ENCODE measurements around the gene PAX8. TPM values are rescaled to one million over a fixed set of nuclear protein-coding genes. Genes with fewer than 3 reads are reported as not detected.
"Not testable (repeated sequence)": the region's sequence is repeated elsewhere in the genome, so short reads cannot be mapped to it uniquely, and the experiment has no call there.

Gene PAX8
- total RNA-seq, 2 experiments from 2014 or later = 1.6 to 2.6 TPM

GRCh38 chr2:113309655-113310387 is 31.1 kb upstream of the PAX8 start:
- ChIA-PET POLR2A (no interaction called here), CTCF (ENCODE audit: unreplicated experiment) (no interaction called here)

GRCh38 chr2:113308784-113309183 is 30.1 kb upstream of the PAX8 start:
- H3K27ac ChIP-seq (ENCODE audit: low read depth, low read length, poor library complexity, severe bottlenecking); POLR2A ChIA-PET; BruUV-seq (replicated peaks); H4K20me1 ChIP-seq (ENCODE audit: insufficient read depth, low read length); CTCF ChIA-PET (ENCODE audit: unreplicated experiment); H3K9me3 ChIP-seq (ENCODE audit: low read length); H3K4me3 ChIP-seq (ENCODE audit: low read depth, low read length, poor library complexity, severe bottlenecking); H3K79me2 ChIP-seq (ENCODE audit: insufficient read depth, low read depth, low read length); H2AFZ ChIP-seq (ENCODE audit: low read length); H3K4me2 ChIP-seq (ENCODE audit: low read length); H3K9me2 ChIP-seq (ENCODE audit: insufficient read depth, low read length); DNase-seq (ENCODE audit: low spot score); H3K36me3 ChIP-seq (ENCODE audit: insufficient read depth, low read length); H3K4me1 ChIP-seq (ENCODE audit: insufficient read depth, low read length, poor library complexity, severe bottlenecking); intact Hi-C loops (cut with micrococcal nuclease; ENCODE audit: unreplicated experiment): not testable (repeated sequence)

More at GRCh38 chr2:113309655-113310387, 31.1 kb upstream of the PAX8 start:
- Histone ChIP-seq H3K4me3 (ENCODE audit: low read depth, low read length, poor library complexity, severe bottlenecking) (no peak overlapping the region), H4K20me1 (ENCODE audit: insufficient read depth, low read length) (no peaks in the 10 kb centered on the region), H3K4me2 (ENCODE audit: low read length) (no peak overlapping the region), H3K36me3 (ENCODE audit: insufficient read depth, low read length) (no peaks in the 10 kb centered on the region), H3K27ac (ENCODE audit: low read depth, low read length, poor library complexity, severe bottlenecking) (no peak overlapping the region), H3K4me1 (ENCODE audit: insufficient read depth, low read length, poor library complexity, severe bottlenecking) (no peaks in the 10 kb centered on the region), H3K9me2 (ENCODE audit: insufficient read depth, low read length) (no peaks in the 10 kb centered on the region), H3K79me2 (ENCODE audit: insufficient read depth, low read depth, low read length) (no peaks in the 10 kb centered on the region), H2AFZ (ENCODE audit: low read length) (no peak overlapping the region), H3K9me3 (ENCODE audit: low read length) (no peaks in the 10 kb centered on the region)
- intact Hi-C loops (cut with micrococcal nuclease; ENCODE audit: unreplicated experiment) = no loop called here
- TF ChIP-seq EZH2phosphoT487 (IDR thresholded peaks at IDR 0.05; ENCODE audit: borderline replicate concordance, low read depth, low read length) = no peak
- TF ChIP-seq, protein P1, sequence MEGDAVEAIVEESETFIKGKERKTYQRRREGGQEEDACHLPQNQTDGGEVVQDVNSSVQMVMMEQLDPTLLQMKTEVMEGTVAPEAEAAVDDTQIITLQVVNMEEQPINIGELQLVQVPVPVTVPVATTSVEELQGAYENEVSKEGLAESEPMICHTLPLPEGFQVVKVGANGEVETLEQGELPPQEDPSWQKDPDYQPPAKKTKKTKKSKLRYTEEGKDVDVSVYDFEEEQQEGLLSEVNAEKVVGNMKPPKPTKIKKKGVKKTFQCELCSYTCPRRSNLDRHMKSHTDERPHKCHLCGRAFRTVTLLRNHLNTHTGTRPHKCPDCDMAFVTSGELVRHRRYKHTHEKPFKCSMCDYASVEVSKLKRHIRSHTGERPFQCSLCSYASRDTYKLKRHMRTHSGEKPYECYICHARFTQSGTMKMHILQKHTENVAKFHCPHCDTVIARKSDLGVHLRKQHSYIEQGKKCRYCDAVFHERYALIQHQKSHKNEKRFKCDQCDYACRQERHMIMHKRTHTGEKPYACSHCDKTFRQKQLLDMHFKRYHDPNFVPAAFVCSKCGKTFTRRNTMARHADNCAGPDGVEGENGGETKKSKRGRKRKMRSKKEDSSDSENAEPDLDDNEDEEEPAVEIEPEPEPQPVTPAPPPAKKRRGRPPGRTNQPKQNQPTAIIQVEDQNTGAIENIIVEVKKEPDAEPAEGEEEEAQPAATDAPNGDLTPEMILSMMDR (conservative IDR thresholded peaks at IDR 0.05; ENCODE audit: low read length) = no peak
- no TSS peak for BruUV-seq (replicated peaks)
- DNase-seq (ENCODE audit: low spot score) = no peak

GRCh38 chr2:113306207-113306606 is 27.5 kb upstream of the PAX8 start:
- POLR2A ChIA-PET; DNase-seq (ENCODE audit: low spot score); H3K9me2 ChIP-seq (ENCODE audit: insufficient read depth, low read length); H3K4me3 ChIP-seq (ENCODE audit: low read depth, low read length, poor library complexity, severe bottlenecking); H3K27ac ChIP-seq (ENCODE audit: low read depth, low read length, poor library complexity, severe bottlenecking); CTCF ChIA-PET (ENCODE audit: unreplicated experiment); H3K4me1 ChIP-seq (ENCODE audit: insufficient read depth, low read length, poor library complexity, severe bottlenecking); H3K4me2 ChIP-seq (ENCODE audit: low read length); H3K79me2 ChIP-seq (ENCODE audit: insufficient read depth, low read depth, low read length); BruUV-seq (replicated peaks); H3K9me3 ChIP-seq (ENCODE audit: low read length); intact Hi-C loops (cut with micrococcal nuclease; ENCODE audit: unreplicated experiment); H2AFZ ChIP-seq (ENCODE audit: low read length); H3K36me3 ChIP-seq (ENCODE audit: insufficient read depth, low read length); H4K20me1 ChIP-seq (ENCODE audit: insufficient read depth, low read length): not testable (repeated sequence)

DNA sequence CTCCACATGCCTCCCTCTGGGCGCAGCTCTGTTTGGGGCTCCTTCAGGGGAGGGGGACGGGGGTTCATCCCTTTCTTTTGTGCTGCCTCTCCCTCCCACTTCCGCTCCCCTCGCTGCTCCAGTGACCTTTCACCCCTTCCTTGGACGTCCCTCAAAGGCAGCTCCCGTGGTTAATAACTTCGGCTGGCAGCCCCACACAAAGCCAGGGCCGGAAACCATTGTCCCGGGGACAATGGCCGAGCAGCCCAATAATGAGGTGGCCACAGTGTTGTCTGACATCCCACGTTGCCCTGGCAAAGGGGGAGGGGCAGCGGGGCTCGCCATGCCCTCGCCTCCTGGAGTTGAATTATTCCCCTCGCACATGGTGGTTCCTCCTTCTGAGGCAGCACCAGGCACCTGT is 27.0 kb upstream of the PAX8 start:
- CTCF ChIA-PET (ENCODE audit: unreplicated experiment); H3K9me2 ChIP-seq (ENCODE audit: insufficient read depth, low read length); H3K27ac ChIP-seq (ENCODE audit: low read depth, low read length, poor library complexity, severe bottlenecking); DNase-seq (ENCODE audit: low spot score); BruUV-seq (replicated peaks); H3K79me2 ChIP-seq (ENCODE audit: insufficient read depth, low read depth, low read length); H3K4me1 ChIP-seq (ENCODE audit: insufficient read depth, low read length, poor library complexity, severe bottlenecking); H3K4me2 ChIP-seq (ENCODE audit: low read length); POLR2A ChIA-PET; H2AFZ ChIP-seq (ENCODE audit: low read length); intact Hi-C loops (cut with micrococcal nuclease; ENCODE audit: unreplicated experiment); H3K4me3 ChIP-seq (ENCODE audit: low read depth, low read length, poor library complexity, severe bottlenecking); H4K20me1 ChIP-seq (ENCODE audit: insufficient read depth, low read length); H3K9me3 ChIP-seq (ENCODE audit: low read length); H3K36me3 ChIP-seq (ENCODE audit: insufficient read depth, low read length): not testable (repeated sequence)
